ENCODE results near the gene CIDEC.
A peak's percentile ranks its signal among the peaks of the same experiment; 100 is the strongest.
"Not testable (repeated sequence)": the region's sequence is repeated elsewhere in the genome, so short reads cannot be mapped to it uniquely, and the experiment has no call there.

Gene CIDEC

GRCh38 chr3:9913601-9914000 lies 33.5 kb upstream of the CIDEC start:
- H3K4me1 ChIP-seq (ENCODE audit: control insufficient read depth in 1 of 2, insufficient read depth in 2 of 2, low read length in 2 of 2) = peaks cover 21 to 37% of the 10 kb centered on the region in 2 donors
- no peaks in the 10 kb centered on the region for H3K27me3 ChIP-seq (ENCODE audit: low read depth, low read length)
- peaks cover 0 to 4% of the 10 kb centered on the region in 2 donors for H3K36me3 ChIP-seq (ENCODE audit: control insufficient read depth in 1 of 2, insufficient read depth in 2 of 2, low read length in 2 of 2)
- H3K27ac ChIP-seq (ENCODE audit: low read length) = no peak overlapping the region
- H3K9me3 ChIP-seq (ENCODE audit: control insufficient read depth in 1 of 2, low read length in 2 of 2) = no peaks in the 10 kb centered on the region
- H3K4me3 ChIP-seq (ENCODE audit: low read depth in 1 of 2, low read length in 2 of 2) = no peak overlapping the region

- H3K9me3 ChIP-seq (ENCODE audit: control insufficient read depth in 1 of 2, low read length in 2 of 2) = no peaks in the 10 kb centered on the region
- no peaks in the 10 kb centered on the region for H3K27me3 ChIP-seq (ENCODE audit: low read depth, low read length)
- no peak overlapping the region for H3K27ac ChIP-seq (ENCODE audit: low read length)
- H3K36me3 ChIP-seq (ENCODE audit: control insufficient read depth in 1 of 2, insufficient read depth in 2 of 2, low read length in 2 of 2) = peaks cover 0 to 4% of the 10 kb centered on the region in 2 donors
- peaks cover 18 to 26% of the 10 kb centered on the region in 2 donors for H3K4me1 ChIP-seq (ENCODE audit: control insufficient read depth in 1 of 2, insufficient read depth in 2 of 2, low read length in 2 of 2)
- H3K4me3 ChIP-seq (ENCODE audit: low read depth in 1 of 2, low read length in 2 of 2) = no peak overlapping the region
Observed at GRCh38 chr3:9912294-9912935, 32.4 kb upstream of the CIDEC start.

GRCh38 chr3:9911863-9912262 lies 31.8 kb upstream of the CIDEC start:
- no peak overlapping the region for H3K4me3 ChIP-seq (ENCODE audit: low read depth in 1 of 2, low read length in 2 of 2)
- no peak overlapping the region for H3K27ac ChIP-seq (ENCODE audit: low read length)
- peaks cover 18 to 25% of the 10 kb centered on the region in 2 donors for H3K4me1 ChIP-seq (ENCODE audit: control insufficient read depth in 1 of 2, insufficient read depth in 2 of 2, low read length in 2 of 2)
- H3K27me3 ChIP-seq (ENCODE audit: low read depth, low read length) = no peaks in the 10 kb centered on the region
- peaks cover 0 to 4% of the 10 kb centered on the region in 2 donors for H3K36me3 ChIP-seq (ENCODE audit: control insufficient read depth in 1 of 2, insufficient read depth in 2 of 2, low read length in 2 of 2)
- no peaks in the 10 kb centered on the region for H3K9me3 ChIP-seq (ENCODE audit: control insufficient read depth in 1 of 2, low read length in 2 of 2)

- Histone ChIP-seq H3K27me3 (ENCODE audit: low read depth, low read length) (no peaks in the 10 kb centered on the region), H3K36me3 (ENCODE audit: control insufficient read depth in 1 of 2, insufficient read depth in 2 of 2, low read length in 2 of 2) (no peaks in the 10 kb centered on the region), H3K4me3 (ENCODE audit: low read depth in 1 of 2, low read length in 2 of 2) (no peak overlapping the region), H3K4me1 (ENCODE audit: control insufficient read depth in 1 of 2, insufficient read depth in 2 of 2, low read length in 2 of 2) (peaks cover 8 to 11% of the 10 kb centered on the region in 2 donors), H3K9me3 (ENCODE audit: control insufficient read depth in 1 of 2, low read length in 2 of 2) (no peaks in the 10 kb centered on the region), H3K27ac (ENCODE audit: low read length) (no peak overlapping the region)
Observed at GRCh38 chr3:9909221-9910013, 29.4 kb upstream of the CIDEC start.

- Histone ChIP-seq H3K4me1 (ENCODE audit: control insufficient read depth in 1 of 2, insufficient read depth in 2 of 2, low read length in 2 of 2) (no peaks in the 10 kb centered on the region), H3K9me3 (ENCODE audit: control insufficient read depth in 1 of 2, low read length in 2 of 2) (no peaks in the 10 kb centered on the region), H3K27me3 (ENCODE audit: low read depth, low read length) (no peaks in the 10 kb centered on the region), H3K36me3 (ENCODE audit: control insufficient read depth in 1 of 2, insufficient read depth in 2 of 2, low read length in 2 of 2) (no peaks in the 10 kb centered on the region), H3K27ac (ENCODE audit: low read length) (no peak overlapping the region), H3K4me3 (ENCODE audit: low read depth in 1 of 2, low read length in 2 of 2) (no peak overlapping the region)
Observed at GRCh38 chr3:9908286-9908685, 28.2 kb upstream of the CIDEC start.

- Histone ChIP-seq H3K36me3 (ENCODE audit: control insufficient read depth in 1 of 2, insufficient read depth in 2 of 2, low read length in 2 of 2) (no peaks in the 10 kb centered on the region), H3K9me3 (ENCODE audit: control insufficient read depth in 1 of 2, low read length in 2 of 2) (no peaks in the 10 kb centered on the region), H3K27ac (ENCODE audit: low read length) (no peak overlapping the region), H3K27me3 (ENCODE audit: low read depth, low read length) (no peaks in the 10 kb centered on the region), H3K4me1 (ENCODE audit: control insufficient read depth in 1 of 2, insufficient read depth in 2 of 2, low read length in 2 of 2) (peaks cover 0 to 6% of the 10 kb centered on the region in 2 donors), H3K4me3 (ENCODE audit: low read depth in 1 of 2, low read length in 2 of 2) (no peak overlapping the region)
Observed at GRCh38 chr3:9906480-9906879, 26.4 kb upstream of the CIDEC start.

- Histone ChIP-seq H3K4me1 (ENCODE audit: control insufficient read depth in 1 of 2, insufficient read depth in 2 of 2, low read length in 2 of 2) (peaks cover 0 to 6% of the 10 kb centered on the region in 2 donors), H3K4me3 (ENCODE audit: low read depth in 1 of 2, low read length in 2 of 2) (peak overlapping the region in 1 of 2 donors; percentile 64), H3K36me3 (ENCODE audit: control insufficient read depth in 1 of 2, insufficient read depth in 2 of 2, low read length in 2 of 2) (no peaks in the 10 kb centered on the region), H3K9me3 (ENCODE audit: control insufficient read depth in 1 of 2, low read length in 2 of 2) (no peaks in the 10 kb centered on the region), H3K27me3 (ENCODE audit: low read depth, low read length) (no peaks in the 10 kb centered on the region), H3K27ac (ENCODE audit: low read length) (peak overlapping the region; percentile 83)
Observed at GRCh38 chr3:9903904-9904303, 23.9 kb upstream of the CIDEC start.

GRCh38 chr3:9903238-9903624 lies 23.2 kb upstream of the CIDEC start:
- Histone ChIP-seq H3K27ac (ENCODE audit: low read length) (peak overlapping the region; percentile 83), H3K27me3 (ENCODE audit: low read depth, low read length) (no peaks in the 10 kb centered on the region), H3K36me3 (ENCODE audit: control insufficient read depth in 1 of 2, insufficient read depth in 2 of 2, low read length in 2 of 2) (no peaks in the 10 kb centered on the region), H3K4me3 (ENCODE audit: low read depth in 1 of 2, low read length in 2 of 2) (peak overlapping the region; percentile 44 to 64), H3K9me3 (ENCODE audit: control insufficient read depth in 1 of 2, low read length in 2 of 2) (no peaks in the 10 kb centered on the region), H3K4me1 (ENCODE audit: control insufficient read depth in 1 of 2, insufficient read depth in 2 of 2, low read length in 2 of 2) (peaks cover 0 to 12% of the 10 kb centered on the region in 2 donors)

GRCh38 chr3:9902372-9903237 lies 22.6 kb upstream of the CIDEC start, which contains the start of gene IL17RE:
IL17RE (plus strand) TSS chr3:9902848; CDS start chr3:9902933, 85 bp downstream.
- H3K4me1 ChIP-seq (ENCODE audit: control insufficient read depth in 1 of 2, insufficient read depth in 2 of 2, low read length in 2 of 2) = peaks cover 0 to 18% of the 10 kb centered on the region in 2 donors
- peak within 1 kb of the TSS; percentile 44 to 64 for H3K4me3 ChIP-seq (ENCODE audit: low read depth in 1 of 2, low read length in 2 of 2)
- H3K27ac ChIP-seq (ENCODE audit: low read length) = peak within 1 kb of the TSS; percentile 83

GRCh38 chr3:9901967-9902366 lies 21.9 kb upstream of the CIDEC start:
- peaks cover 0 to 22% of the 10 kb centered on the region in 2 donors for H3K4me1 ChIP-seq (ENCODE audit: control insufficient read depth in 1 of 2, insufficient read depth in 2 of 2, low read length in 2 of 2)
- H3K27ac ChIP-seq (ENCODE audit: low read length) = peak overlapping the region; percentile 83
- no peaks in the 10 kb centered on the region for H3K36me3 ChIP-seq (ENCODE audit: control insufficient read depth in 1 of 2, insufficient read depth in 2 of 2, low read length in 2 of 2)
- H3K4me3 ChIP-seq (ENCODE audit: low read depth in 1 of 2, low read length in 2 of 2) = no peak overlapping the region
- no peaks in the 10 kb centered on the region for H3K27me3 ChIP-seq (ENCODE audit: low read depth, low read length)
- no peaks in the 10 kb centered on the region for H3K9me3 ChIP-seq (ENCODE audit: control insufficient read depth in 1 of 2, low read length in 2 of 2)

More at GRCh38 chr3:9902372-9903237, 22.6 kb upstream of the CIDEC start, which contains the start of gene IL17RE:
- Histone ChIP-seq H3K9me3 (ENCODE audit: control insufficient read depth in 1 of 2, low read length in 2 of 2) (no peaks in the 10 kb centered on the region), H3K36me3 (ENCODE audit: control insufficient read depth in 1 of 2, insufficient read depth in 2 of 2, low read length in 2 of 2) (no peaks in the 10 kb centered on the region), H3K27me3 (ENCODE audit: low read depth, low read length) (no peaks in the 10 kb centered on the region)

- not testable (repeated sequence) for H3K9me3 ChIP-seq (ENCODE audit: control insufficient read depth in 1 of 2, low read length in 2 of 2); H3K4me3 ChIP-seq (ENCODE audit: low read depth in 1 of 2, low read length in 2 of 2); H3K27me3 ChIP-seq (ENCODE audit: low read depth, low read length); H3K36me3 ChIP-seq (ENCODE audit: control insufficient read depth in 1 of 2, insufficient read depth in 2 of 2, low read length in 2 of 2); H3K27ac ChIP-seq (ENCODE audit: low read length)
- H3K4me1 ChIP-seq (ENCODE audit: control insufficient read depth in 1 of 2, insufficient read depth in 2 of 2, low read length in 2 of 2) = peaks cover 0 to 22% of the 10 kb centered on the region in 2 donors
Observed at GRCh38 chr3:9900965-9901415, 20.9 kb upstream of the CIDEC start.

All from muscle layer of duodenum (tissue), 2 donors.